Hindlimb muscle (tissue), 1 donor: ENCODE measurements around the gene NES. TPM values are rescaled to one million over a fixed set of nuclear protein-coding genes. Genes with fewer than 3 reads are reported as not detected.
A peak's percentile ranks its signal among the peaks of the same experiment; 100 is the strongest.

Source experiments
- DNase-seq: peaks from one replicate; pipeline ENCODE4 v3.0.0-alpha.2; 2013
- polyA plus RNA-seq: library from polyadenylated mRNA; unstranded; fragments of 120-200 nt; gene quantifications from one replicate; pipeline ENCODE4 v1.2.1, GENCODE V29; 2013; ENCODE audit not compliant: insufficient read length

Gene NES
- polyA plus RNA-seq, 1 donor, result 1,095 TPM

DNA sequence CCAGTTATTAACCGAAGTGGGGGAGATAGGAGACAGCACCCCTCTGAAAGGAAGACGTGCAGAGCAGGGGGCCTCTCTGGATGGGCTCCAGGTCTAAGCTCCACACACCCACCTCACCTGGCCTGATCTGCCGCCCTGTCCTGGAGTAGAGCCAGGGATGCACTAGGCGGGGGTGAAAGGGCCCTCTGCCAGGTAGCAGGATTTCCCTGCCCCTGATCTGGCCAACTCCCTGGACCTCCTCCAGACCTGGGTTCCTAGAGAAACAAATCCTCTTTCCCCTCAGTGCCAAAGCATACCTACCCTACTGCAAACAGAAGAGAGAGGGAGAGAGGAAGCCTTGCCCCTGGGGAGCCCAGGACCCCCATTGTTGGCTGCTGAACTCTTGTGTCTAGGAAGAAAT, 26.1 kb upstream of the NES start:
- no peak for DNase-seq

GRCh38 chr1:156700736-156701531, 23.7 kb upstream of the NES start:
- DNase-seq, result no peak

DNA sequence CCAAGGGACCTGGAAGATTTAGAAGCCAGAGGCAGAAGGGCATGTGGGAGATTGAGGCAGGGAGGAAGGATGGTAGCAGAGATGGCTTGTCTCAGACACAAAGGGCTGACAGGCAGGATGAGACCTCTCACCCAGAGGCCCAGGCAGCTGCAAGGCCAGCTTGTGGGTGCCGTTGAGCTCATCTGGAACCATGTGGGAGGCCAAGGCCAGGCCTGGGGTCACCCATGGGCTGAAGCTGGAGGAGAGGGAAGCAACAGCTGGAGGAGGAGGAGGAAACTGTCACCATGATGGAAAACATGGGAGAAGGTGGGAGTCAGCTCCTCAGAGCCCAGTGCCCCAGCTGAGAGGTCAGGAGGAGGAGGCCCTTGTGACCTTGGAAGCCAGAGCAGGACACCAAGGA, 21.8 kb upstream of the NES start:
- DNase-seq, result no peak

DNA sequence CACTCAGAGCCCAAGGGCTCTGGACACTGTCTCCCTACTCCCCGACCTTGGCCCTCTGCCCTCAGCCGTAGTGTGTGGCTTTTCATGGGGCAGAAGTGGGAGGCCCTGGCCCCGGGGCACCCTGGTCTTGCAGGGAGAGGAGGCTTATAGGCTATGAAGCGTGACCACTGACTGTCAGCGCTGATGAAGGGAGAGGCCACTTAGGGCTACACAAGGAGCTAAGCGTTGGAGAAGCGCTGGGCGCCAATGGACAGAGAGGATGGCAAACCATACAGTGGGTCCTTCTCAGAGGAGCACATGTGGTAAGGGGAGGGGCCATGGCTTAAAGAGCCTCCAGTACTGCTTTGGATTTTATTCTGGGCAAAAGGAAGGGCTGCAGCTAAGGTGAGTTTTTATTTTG, 20.3 kb upstream of the NES start:
- DNase-seq, result no peak

DNA sequence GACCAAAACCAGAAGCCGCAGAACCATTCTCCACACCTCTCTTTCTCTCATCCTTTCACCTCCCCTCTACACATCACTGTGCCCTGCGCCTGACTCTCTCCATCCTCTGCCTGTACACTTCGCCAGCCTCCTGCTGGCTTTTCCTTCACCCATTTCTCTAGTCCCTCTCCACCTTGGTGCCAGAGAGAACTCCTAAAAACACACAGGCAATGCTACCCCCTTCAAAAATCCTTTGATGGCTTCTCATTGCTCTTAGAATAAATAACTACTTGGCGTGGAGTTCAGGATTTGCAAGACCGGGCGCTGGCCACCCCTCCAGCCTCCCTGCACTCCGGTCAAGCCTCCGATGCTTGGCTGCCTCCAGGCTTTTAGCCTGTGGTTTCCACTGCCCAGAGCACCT, 19.5 kb upstream of the NES start:
- no peak for DNase-seq

GRCh38 chr1:156694690-156694962, 17.4 kb upstream of the NES start:
- no peak for DNase-seq

DNA sequence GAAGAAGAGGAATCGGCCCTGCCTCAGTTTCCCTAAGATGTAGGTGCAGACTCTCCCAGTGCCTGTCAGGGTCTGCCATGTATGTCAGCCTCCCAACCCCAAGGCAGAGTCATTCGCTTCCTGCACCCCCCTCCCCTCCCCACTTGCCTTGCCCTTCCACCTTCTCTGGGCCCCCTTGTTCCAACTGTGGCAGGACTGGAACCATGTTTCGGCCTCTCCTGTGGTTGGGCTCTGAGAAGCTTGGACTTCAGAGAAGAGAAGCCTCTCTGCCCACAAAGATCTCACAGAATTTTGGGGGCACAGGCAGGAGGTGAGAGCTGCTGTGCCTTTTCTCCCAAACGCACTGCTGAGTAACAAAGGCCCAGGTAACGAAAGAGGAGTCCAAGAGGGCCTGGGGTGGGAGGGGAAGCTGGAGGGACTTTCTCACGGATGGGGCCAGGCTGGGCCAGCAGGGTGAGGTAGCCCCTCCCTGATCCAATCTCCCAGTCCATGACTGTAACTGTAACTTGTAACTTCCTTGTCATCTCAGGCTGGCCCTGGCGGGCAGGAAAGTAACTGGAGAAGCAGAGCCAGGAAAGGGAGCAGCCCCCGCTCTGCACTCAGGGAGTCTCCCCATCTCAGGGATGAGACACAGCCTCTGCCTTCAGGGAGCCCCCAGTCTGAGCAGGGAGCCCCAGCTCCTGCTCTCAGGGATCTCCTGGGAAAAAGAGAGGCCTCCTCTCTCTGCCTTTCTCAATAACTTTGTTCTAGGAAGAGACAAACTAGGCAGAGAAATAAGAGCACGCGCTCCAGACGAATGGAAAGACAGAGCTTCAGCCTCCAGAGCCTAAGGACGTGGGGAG, 16.9 kb upstream of the NES start:
- no peak for DNase-seq

GRCh38 chr1:156692925-156693847, 16.0 kb upstream of the NES start:
- no peak for DNase-seq

DNA sequence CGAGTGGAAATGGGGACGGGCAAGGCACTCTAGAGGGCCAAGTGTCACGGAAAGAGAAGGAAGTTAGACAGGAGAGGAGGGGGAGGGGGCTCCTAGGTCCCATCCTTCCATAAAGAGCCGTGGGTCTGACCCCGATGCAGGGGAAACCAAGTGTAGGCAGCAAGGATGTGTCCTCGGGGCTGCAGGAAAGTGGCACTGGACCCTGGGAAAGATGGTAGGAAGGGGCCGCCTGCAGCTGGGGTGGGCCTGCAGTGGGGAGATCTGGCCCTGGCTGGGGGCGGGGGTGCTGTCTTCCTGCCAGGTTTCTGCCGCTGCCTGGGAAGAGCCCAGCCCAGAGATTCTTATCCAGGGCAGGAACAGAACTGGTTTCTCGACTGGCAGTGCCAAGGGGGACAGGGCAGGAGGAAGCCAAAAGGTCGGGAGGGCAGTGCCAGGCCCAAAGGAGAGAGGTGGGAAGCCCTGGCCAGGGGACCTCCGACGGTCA, 15.3 kb upstream of the NES start:
- no peak for DNase-seq

DNA sequence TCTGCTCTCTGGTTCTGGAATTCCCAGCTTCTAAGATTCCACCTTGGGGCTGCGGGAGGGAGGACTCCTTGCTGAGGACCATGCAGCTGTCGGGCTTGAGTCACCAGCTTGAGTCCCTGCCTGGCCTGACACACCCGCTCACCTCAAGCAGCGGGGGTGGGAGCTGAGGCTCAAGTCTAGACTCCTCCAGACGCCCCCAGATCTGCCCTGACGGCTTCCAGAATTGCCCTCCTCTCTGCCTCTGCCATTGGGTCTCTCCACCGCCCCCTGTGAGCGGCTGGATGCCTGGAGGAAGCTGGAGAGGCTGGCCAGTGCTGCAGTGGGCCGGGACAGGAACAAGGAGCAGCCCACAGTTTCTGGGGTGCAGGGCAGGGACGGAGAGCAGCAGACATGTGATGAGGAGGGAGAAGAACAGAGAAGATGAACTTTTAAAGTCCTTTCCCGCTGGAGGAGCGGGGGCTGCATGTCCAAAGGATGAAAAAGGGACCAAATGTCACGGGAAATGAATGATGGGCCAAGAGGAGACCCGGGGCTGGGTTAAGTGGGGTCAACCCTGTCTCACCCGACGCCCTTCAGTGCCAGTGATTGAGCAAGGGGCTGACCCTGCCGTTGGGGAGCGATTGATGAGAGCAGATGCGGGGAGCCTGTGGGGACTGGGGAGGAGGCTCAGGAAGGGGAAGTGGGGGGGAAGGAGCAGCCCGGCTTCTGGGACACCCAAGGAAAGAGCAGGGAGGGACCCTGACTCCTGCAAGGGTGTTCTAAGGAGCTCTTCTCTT, 14.6 kb upstream of the NES start:
- DNase-seq, result no peak

- no peak for DNase-seq
Measured at GRCh38 chr1:156691191-156691590, 14.0 kb upstream of the NES start.

GRCh38 chr1:156690675-156691036, 13.4 kb upstream of the NES start:
- no peak for DNase-seq

- DNase-seq, result no peak
Measured at GRCh38 chr1:156689953-156690674, 12.9 kb upstream of the NES start.

DNA sequence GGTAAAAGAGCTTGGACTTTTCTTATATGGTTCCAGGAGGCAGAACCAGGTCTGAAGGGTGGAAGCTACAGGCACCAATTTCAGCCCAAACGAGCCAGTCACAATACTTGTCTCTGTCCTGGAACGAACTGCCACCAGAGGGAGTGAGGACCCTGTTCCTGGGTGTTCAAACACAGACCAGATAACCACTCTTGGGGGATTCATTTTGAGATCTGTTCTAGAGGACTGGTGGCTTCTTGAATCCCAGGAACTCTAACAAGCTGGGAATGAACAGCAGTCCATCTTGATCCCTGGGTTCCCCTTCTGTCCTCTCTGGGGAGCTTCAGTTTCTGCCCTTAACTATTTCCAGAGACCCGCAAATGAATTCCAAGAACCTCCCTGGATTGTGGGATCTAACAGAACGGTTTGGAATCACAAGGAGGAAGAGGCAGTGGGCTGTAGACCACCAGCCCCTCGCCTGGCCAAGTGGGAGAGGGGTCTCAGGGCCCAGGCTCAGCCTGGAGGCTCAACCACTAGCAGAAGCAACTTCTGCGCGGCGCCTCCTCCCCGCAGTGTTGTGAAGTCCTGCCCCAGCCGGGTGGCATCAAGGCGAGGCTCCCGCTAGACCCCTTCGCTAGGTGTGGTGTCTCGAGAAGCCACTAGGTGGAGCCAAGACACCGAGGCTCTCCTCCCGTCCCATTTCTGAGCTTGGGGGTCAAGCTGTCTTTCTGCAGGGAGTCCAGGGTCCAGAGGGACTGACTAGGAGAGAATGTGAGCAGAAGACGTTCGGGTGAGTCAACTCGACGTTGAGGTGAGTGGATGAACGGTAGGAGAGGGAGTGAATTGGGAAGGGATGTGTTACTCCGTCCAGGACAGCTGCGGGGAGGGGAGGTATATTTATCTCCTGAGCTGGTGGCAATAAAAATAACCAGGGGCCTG, 12.1 kb upstream of the NES start:
- peak; percentile 83 for DNase-seq

- no peak for DNase-seq
Measured at GRCh38 chr1:156684227-156684782, 7.1 kb upstream of the NES start.

- DNase-seq, result no peak
Measured at GRCh38 chr1:156682166-156682890, 5.1 kb upstream of the NES start.

DNA sequence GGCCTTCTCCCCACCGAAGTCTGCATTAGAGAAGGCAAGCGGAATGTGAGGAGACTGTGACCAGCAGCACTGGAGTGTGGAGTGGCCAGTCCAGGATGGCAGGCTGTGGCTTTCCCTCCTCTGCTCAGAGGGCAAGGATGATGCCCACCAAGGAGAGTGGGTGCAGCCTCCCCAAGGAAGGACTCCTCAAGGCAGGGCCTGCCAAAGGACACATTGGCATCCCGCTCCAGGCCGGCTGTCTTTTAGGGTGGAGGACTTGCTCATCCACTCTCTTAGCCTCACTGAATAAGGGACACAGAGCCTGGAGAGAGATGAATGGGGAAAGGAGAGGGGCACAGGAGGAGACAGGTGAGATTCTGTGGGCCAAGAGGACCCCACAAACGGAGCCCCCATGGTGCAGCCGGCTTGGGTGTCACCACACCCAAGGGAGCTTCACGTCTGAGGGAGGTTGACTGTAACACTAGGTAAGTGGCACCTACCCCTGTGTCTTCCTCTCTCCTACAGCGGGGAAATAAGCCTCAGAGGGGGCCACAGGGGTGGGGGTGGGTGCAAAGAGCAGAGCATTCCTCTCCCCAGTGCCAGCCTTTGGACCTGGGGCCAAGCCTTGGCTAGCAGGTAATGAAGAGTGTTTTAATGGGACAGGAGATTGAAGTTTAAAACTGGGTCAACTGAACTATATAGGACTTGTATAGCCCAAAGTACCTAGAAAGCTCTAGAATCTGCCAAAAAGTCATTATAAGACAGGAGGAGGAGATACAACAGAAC, 4.2 kb upstream of the NES start:
- no peak for DNase-seq

- no peak for DNase-seq
Measured at GRCh38 chr1:156680056-156680455, 2.8 kb upstream of the NES start.
